ENCODE data around the gene NFIC.

Gene NFIC

DNA sequence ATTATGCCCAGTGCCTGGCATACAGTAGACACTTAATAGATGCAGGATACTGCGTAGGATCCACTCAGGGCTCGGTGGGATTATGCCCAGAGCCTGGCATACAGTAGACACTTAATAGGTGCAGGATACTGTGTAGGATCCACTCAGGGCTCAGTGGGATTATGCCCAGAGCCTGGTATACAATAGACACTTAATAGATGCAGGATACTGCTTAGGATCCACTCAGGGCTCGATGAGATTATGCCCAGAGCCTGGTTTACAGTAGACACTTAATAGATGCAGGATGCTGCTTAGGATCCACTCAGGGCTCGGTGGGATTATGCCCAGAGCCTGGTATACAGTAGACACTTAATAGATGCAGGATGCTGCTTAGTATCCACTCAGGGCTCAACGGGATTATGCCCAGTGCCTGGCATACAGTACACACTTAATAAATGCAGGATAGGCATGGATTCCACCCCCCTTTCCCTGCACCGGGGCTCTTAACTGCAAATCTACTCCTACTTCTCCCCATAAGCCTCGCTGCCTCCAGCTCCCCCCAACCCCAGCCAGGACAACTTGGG, 89.1 kb downstream of the NFIC start:
- H3K4me3 ChIP-seq (ENCODE audit: low read depth, low read length) = no peak overlapping the region
- no peak for TF ChIP-seq CTCF (IDR thresholded peaks at IDR 0.05; ENCODE audit: low read depth, low read length, missing control alignments)
- no peak for DNase-seq (ENCODE audit: low read depth)

DNA sequence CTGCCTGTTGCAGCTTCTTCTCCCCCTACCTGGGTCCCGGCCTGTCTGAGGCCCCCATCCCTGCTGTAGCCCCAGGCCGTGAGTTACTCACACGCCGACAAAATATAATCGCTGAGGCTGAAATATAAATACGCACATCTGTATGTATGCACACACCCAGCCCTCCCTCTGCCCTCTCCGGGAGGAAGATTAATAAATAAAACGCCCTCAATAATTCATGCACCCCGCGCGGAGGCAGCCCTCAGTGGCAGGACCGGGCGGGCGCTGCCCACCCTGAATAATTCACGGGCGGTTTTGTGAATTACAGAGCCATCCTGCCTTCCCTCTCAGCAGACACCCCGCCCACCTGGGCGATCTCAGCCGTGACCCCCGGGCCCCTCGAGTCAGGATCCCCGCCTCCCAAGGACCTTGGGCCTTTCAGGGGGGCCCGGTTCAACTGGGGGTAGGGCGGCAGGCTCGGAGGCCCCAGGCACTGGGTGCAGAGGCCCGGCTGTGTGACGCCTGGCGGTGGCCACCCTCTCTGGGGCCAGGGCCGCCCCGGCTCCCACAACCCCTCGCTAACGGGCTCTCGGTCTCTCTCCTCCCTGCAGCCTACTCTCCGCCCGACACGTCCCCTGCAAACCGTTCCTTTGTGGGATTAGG, 89.7 kb downstream of the NFIC start:
- no peak overlapping the region for H3K4me3 ChIP-seq (ENCODE audit: low read depth, low read length)
- no peak for DNase-seq (ENCODE audit: low read depth)
- TF ChIP-seq CTCF (IDR thresholded peaks at IDR 0.05; ENCODE audit: low read depth, low read length, missing control alignments) = no peak

DNA sequence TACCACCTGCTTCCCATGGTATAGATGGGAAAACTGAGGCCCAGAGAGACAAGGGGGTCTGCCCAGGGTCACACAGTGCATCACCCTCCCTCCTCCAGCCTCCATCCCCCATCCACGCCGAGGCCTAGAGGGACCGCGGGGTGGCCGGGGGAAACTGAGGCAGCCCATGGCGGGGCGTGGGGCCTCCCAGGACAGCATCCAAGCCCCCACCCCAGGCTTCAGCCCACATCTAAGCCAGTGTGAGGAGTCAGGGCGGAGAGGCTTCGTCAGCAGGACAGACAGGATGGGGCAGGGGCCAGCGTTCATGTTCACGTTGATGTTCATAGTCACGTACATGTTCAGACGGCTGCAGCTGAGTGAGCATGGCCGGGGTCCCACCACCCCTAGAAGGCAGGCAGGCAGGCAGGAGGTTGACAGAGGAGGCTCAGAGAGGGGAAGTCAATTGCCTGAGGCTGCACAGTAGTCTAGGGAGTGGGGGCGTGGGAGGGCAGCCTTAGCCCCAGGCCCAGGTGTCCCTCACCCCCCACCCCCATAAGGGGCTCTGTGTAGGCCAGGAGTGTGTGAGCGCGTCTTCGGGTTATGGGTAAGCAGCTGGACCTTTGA, 90.6 kb downstream of the NFIC start:
- no peak for DNase-seq (ENCODE audit: low read depth)
- H3K4me3 ChIP-seq (ENCODE audit: low read depth, low read length) = no peak overlapping the region
- TF ChIP-seq CTCF (IDR thresholded peaks at IDR 0.05; ENCODE audit: low read depth, low read length, missing control alignments) = no peak

- no peak overlapping the region for H3K4me3 ChIP-seq (ENCODE audit: low read depth, low read length)
- no peak for TF ChIP-seq CTCF (IDR thresholded peaks at IDR 0.05; ENCODE audit: low read depth, low read length, missing control alignments)
- no peak for DNase-seq (ENCODE audit: low read depth)
These were observed 91.3 kb downstream of the NFIC start for GRCh38 chr19:3457528-3458228.

GRCh38 chr19:3458229-3459088, 92.1 kb downstream of the NFIC start:
- DNase-seq (ENCODE audit: low read depth) = no peak
- TF ChIP-seq CTCF (IDR thresholded peaks at IDR 0.05; ENCODE audit: low read depth, low read length, missing control alignments) = no peak
- no peak overlapping the region for H3K4me3 ChIP-seq (ENCODE audit: low read depth, low read length)

GRCh38 chr19:3459089-3459881, 92.9 kb downstream of the NFIC start:
- no peak overlapping the region for H3K4me3 ChIP-seq (ENCODE audit: low read depth, low read length)
- no peak for TF ChIP-seq CTCF (IDR thresholded peaks at IDR 0.05; ENCODE audit: low read depth, low read length, missing control alignments)
- no peak for DNase-seq (ENCODE audit: low read depth)
